GM12878 (cell line): ENCODE data around the gene HASPIN. TPM values are rescaled to one million over a fixed set of nuclear protein-coding genes. Genes with fewer than 3 reads are reported as not detected.

Experiments
- ATAC-seq: fragments of 200-7000 bp; cut with Tn5 transposase; 3 replicates; pipeline ENCODE4 v1.9.1; 2020; ENCODE audit warnings: mild to moderate bottlenecking, moderate library complexity
- BruUV-seq: library from RNA; stranded (reverse); fragments of 400-500 nt; replicated peaks from 2 replicates; lab custom pipeline; 2021; lab: Mats Ljungman, UMichigan
- CTCF ChIA-PET: fragments of 300-600 bp; sonication (Branson Sonifier 250); formaldehyde crosslinking; extraction: SDS; loops from one replicate; lab custom pipeline; 2021; ENCODE audit warnings: inconsistent platforms; lab: Yijun Ruan, JAX
- POLR2A ChIA-PET: fragments of 350-600 bp; formaldehyde crosslinking; extraction: SDS; loops from one replicate; lab custom pipeline; 2021; ENCODE audit warnings: inconsistent platforms; lab: Charles Lee
- RAD21 ChIA-PET: fragments of 300-600 bp; sonication (Branson Sonifier 250); formaldehyde crosslinking; loops from one replicate; lab custom pipeline; 2023; ENCODE audit warnings: antibody characterized with exemption; ENCODE audit not compliant: unreplicated experiment; lab: Charles Lee
- SMC1A ChIA-PET: fragments of 300-600 bp; sonication (Branson Sonifier 250); formaldehyde crosslinking; loops from one replicate; lab custom pipeline; 2023; ENCODE audit not compliant: unreplicated experiment, uncharacterized antibody; lab: Charles Lee
- DNase-seq: peaks from one replicate; pipeline ENCODE4 v3.0.0-alpha.2; 2011; ENCODE audit warnings: low read depth, low spot score
- FAIRE-seq: peaks from 3 replicates; lab custom pipeline; 2011; peaks lifted over from hg19 to GRCh38; lab: Jason Lieb, UNC
- H2AFZ ChIP-seq: 2 replicates; pipeline ENCODE4 v1.6.0; 2011; ENCODE audit warnings: low read depth, low read length, control low read depth; ENCODE audit not compliant: control insufficient read depth
- H3K27ac ChIP-seq: 2 replicates; pipeline ENCODE4 v1.5.1; 2011; ENCODE audit warnings: control low read depth; ENCODE audit not compliant: control insufficient read depth, insufficient read depth
- H3K27me3 ChIP-seq, 2 experiments: replicated peaks in 1 of 2; 2 replicates each; pipeline versions ENCODE4 v1.6.0 to v1.6.1; 2011; ENCODE audit warnings: low read length in 1 of 2; ENCODE audit not compliant: control insufficient read depth in 2 of 2, insufficient read depth in 2 of 2
- H3K36me3 ChIP-seq, 2 experiments: 2 replicates each; pipeline ENCODE4 v1.5.1; 2011; ENCODE audit warnings: low read length in 1 of 2; ENCODE audit not compliant: control insufficient read depth in 2 of 2, insufficient read depth in 2 of 2
- H3K4me1 ChIP-seq: 2 replicates; pipeline ENCODE4 v1.6.1; 2011; ENCODE audit warnings: mild to moderate bottlenecking, low read length, moderate library complexity, mixed read lengths; ENCODE audit not compliant: control insufficient read depth, insufficient read depth
- H3K4me2 ChIP-seq: 2 replicates; pipeline ENCODE4 v1.6.0; 2011; ENCODE audit warnings: control low read depth; ENCODE audit not compliant: control insufficient read depth, insufficient read depth
- H3K4me3 ChIP-seq: fragments of 200-600 bp; sonication (generic); 2 replicates; pipeline ENCODE4 v1.5.1; 2016
- H3K79me2 ChIP-seq: 2 replicates; pipeline ENCODE4 v1.6.0; 2011; ENCODE audit warnings: low read length; ENCODE audit not compliant: control insufficient read depth, insufficient read depth
- H3K9ac ChIP-seq: 2 replicates; pipeline ENCODE4 v1.8.0; 2011; ENCODE audit warnings: low read length, control low read depth, mixed read lengths; ENCODE audit not compliant: control insufficient read depth, insufficient read depth
- H3K9me3 ChIP-seq: replicated peaks from 3 replicates; pipeline ENCODE4 v1.5.1; 2011; ENCODE audit warnings: mild to moderate bottlenecking, low read length; ENCODE audit not compliant: control insufficient read depth, insufficient read depth
- H4K20me1 ChIP-seq: 2 replicates; pipeline ENCODE4 v1.6.0; 2011; ENCODE audit not compliant: control insufficient read depth, insufficient read depth
- ATF7 ChIP-seq: fragments of 450-650 bp; IDR thresholded peaks from 2 replicates; pipeline ENCODE4 v1.6.1; 2016; ENCODE audit warnings: low read depth, mild to moderate bottlenecking
- BCL11A ChIP-seq: IDR thresholded peaks from 2 replicates; pipeline ENCODE4 v1.6.1; 2011; ENCODE audit warnings: low read depth, low read length
- CBFB ChIP-seq: IDR thresholded peaks from 2 replicates; pipeline ENCODE4 v1.6.1; 2016; ENCODE audit warnings: antibody characterized with exemption, low read depth
- CEBPB ChIP-seq, 2 experiments: fragments of 150-350 bp in 1 of 2; IDR thresholded peaks; 2 replicates each; pipeline ENCODE4 v1.6.1; 2012 to 2014; ENCODE audit warnings: low read depth in 2 of 2, low read length in 2 of 2, borderline replicate concordance in 1 of 2, inconsistent platforms in 1 of 2
- CHD2 ChIP-seq: IDR thresholded peaks from 2 replicates; pipeline ENCODE4 v1.6.1; 2011; ENCODE audit warnings: low read depth, low read length, improper control_type of control experiment, borderline replicate concordance
- CHD4 ChIP-seq: fragments of 200-600 bp; sonication (generic); IDR thresholded peaks from 2 replicates; pipeline ENCODE4 v1.6.1; 2016; ENCODE audit warnings: mild to moderate bottlenecking
- NRF1 ChIP-seq: conservative IDR thresholded peaks from 2 replicates; pipeline ENCODE4 v1.6.1; 2011; ENCODE audit warnings: mild to moderate bottlenecking, low read depth, low read length, improper control_type of control experiment
- PBX3 ChIP-seq: IDR thresholded peaks from 2 replicates; pipeline ENCODE4 v1.6.1; 2011; ENCODE audit warnings: mild to moderate bottlenecking, low read depth, low read length, moderate library complexity; ENCODE audit not compliant: insufficient replicate concordance
- PML ChIP-seq: IDR thresholded peaks from 2 replicates; pipeline ENCODE4 v1.6.1; 2012; ENCODE audit warnings: low read length, inconsistent platforms
- RAD51 ChIP-seq: fragments of 450-650 bp; IDR thresholded peaks from 2 replicates; pipeline ENCODE4 v1.6.1; 2016; ENCODE audit warnings: moderate library complexity, mild to moderate bottlenecking, inconsistent platforms
- RFX5 ChIP-seq: IDR thresholded peaks from 2 replicates; pipeline ENCODE4 v1.6.1; 2011; ENCODE audit warnings: low read depth, low read length, improper control_type of control experiment
- TARDBP ChIP-seq: IDR thresholded peaks from 2 replicates; pipeline ENCODE4 v1.6.1; 2016; ENCODE audit warnings: borderline replicate concordance
- ZNF274 ChIP-seq: IDR thresholded peaks from one replicate; pipeline ENCODE4 v1.8.0; 2011; ENCODE audit not compliant: insufficient read length, insufficient read depth
- WGBS: methylation state at CpG from one replicate; pipeline ENCODE4 v1.1.6; 2016; ENCODE audit warnings: low lambda C conversion rate; ENCODE audit not compliant: insufficient replicate concordance, insufficient coverage; ENCODE audit errors: missing lambda C conversion rate; 5-methylcytosine and 5-hydroxymethylcytosine counted together
- in situ Hi-C: fragments of 300-500 bp; cut with MboI; formaldehyde crosslinking; loops from 9 replicates; pipeline ENCODE4 v1.14.3; 2018; ENCODE audit warnings: mixed read lengths
- intact Hi-C: fragments of 100-400 bp; cut with micrococcal nuclease; formaldehyde crosslinking; loops from one replicate; pipeline ENCODE4 v1.14.2; 2022; ENCODE audit not compliant: unreplicated experiment
- polyA plus RNA-seq, 11 experiments: library from polyadenylated mRNA; depleted of rRNA in 4 of 11; unstranded in 6 of 11; stranded (reverse) in 5 of 11; fragments of >200 nt; fragmentation: Nextera tagmentation in 4 of 11; fragmentation: Illumina TruSeq in 1 of 11; extraction: Ambion mirVana in 4 of 11; extraction: Trizol in 1 of 11; gene quantifications; 1 replicate in 1 of 11; 2 replicates in 10 of 11; pipeline versions ENCODE4 v1.2.1 to v1.2.3, GENCODE V29; 2011 to 2016; ENCODE audit warnings: inconsistent platforms in 2 of 11, missing spikeins in 2 of 11, low read depth in 1 of 11
- total RNA-seq, 4 experiments: library from RNA; depleted of rRNA in 3 of 4; stranded (reverse); fragments of >200 nt in 3 of 4; fragmentation: Illumina TruSeq in 1 of 4; extraction: Trizol in 1 of 4; gene quantifications; 2 replicates each; pipeline versions ENCODE4 v1.2.1 to v1.2.3, GENCODE V29; 2013 to 2021
- TF ChIP-seq, protein P1 (sequence below): fragments of 450-650 bp; IDR thresholded peaks from 2 replicates; pipeline ENCODE4 v1.6.1; 2014; ENCODE audit warnings: mild to moderate bottlenecking
- TF ChIP-seq, protein P2 (sequence below): fragments of 450-650 bp; IDR thresholded peaks from 2 replicates; pipeline ENCODE4 v1.6.1; 2016; ENCODE audit warnings: mild to moderate bottlenecking, moderate library complexity, borderline replicate concordance
- TF ChIP-seq, protein P3 (sequence below): IDR thresholded peaks from 2 replicates; pipeline ENCODE4 v1.6.1; 2012; ENCODE audit warnings: low read depth, low read length, improper control_type of control experiment

HASPIN gene
- total and polyA plus RNA-seq, 10 of the 15 experiments (the other 5 are each of a cell fraction or from before 2014, with no cell fraction given): 0.80 to 18.0 (median 10.1) TPM

DNA sequence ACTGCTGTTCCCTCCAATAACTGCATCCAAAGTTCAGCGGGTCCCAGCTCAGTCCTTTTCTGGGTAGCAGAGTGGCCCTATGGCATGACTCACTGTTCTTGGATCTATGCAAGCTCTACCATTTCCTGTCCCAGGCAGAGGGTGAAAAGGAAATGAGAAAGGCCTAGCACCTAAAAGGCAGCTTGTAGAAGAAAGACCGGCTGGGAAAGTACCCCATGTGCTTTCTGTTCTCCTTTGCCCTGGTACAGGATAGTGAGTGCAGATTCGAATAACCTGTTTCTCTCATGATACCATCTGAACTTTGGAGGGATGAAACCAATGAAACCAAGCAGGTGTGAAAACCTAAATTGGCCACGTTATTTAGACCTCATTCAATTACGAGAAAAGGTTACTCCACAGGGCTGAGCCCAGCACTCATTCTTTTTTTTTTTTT, 12.7 kb upstream of the HASPIN start:
- Histone ChIP-seq H3K4me1 (peaks cover 27% of the 10 kb centered on the region), H3K9me3 (no peaks in the 10 kb centered on the region), H3K9ac (peak overlapping the region; percentile 14; the same call in 1 of the 2 replicates), H3K4me3 (no peak overlapping the region), H3K27ac (peak overlapping the region; percentile 68), H2AFZ (peak overlapping the region; percentile 43), H3K4me2 (peak overlapping the region; percentile 61), H3K79me2 (no peaks in the 10 kb centered on the region), H4K20me1 (no peaks in the 10 kb centered on the region), H3K27me3 (no peaks in the 10 kb centered on the region), H3K36me3 (0 out of 4 replicates have a peak, but pooled peaks cover 0 to 5% of the 10 kb centered on the region in 2 experiments)
- SMC1A ChIA-PET: interaction anchor here (0.7 to 4.0 kb wide), 12 partner anchors 9 to 200 kb away, joined by 3 to 33 read pairs (median 4); partner anchors contain the start of genes CTNS, HASPIN, P2RX5 and SHPK
- WGBS: 0% methylated on average over 5 of the region's 5 CpGs
- BruUV-seq: no TSS peak
- POLR2A ChIA-PET: interaction anchor here (0.6 to 1.7 kb wide), 8 partner anchors 9 to 1986 kb away, joined by 3 to 8 read pairs (median 4); partner anchors contain the start of genes P2RX5 and WDR81
- intact Hi-C loops (loop anchor here (1.0 to 2.0 kb wide), 2 partner anchors 16 to 17 kb away; no protein-coding TSS in a partner anchor), in situ Hi-C loops (loop anchor here (25.0 kb wide), 1 partner anchor 1501 kb away; no protein-coding TSS in a partner anchor)
- CTCF ChIA-PET: interaction anchor here (0.8 to 2.8 kb wide), 10 partner anchors 9 to 152 kb away, joined by 3 to 12 read pairs (median 5); partner anchors contain the start of genes HASPIN and P2RX5
- peak; percentile 98 for ATAC-seq
- FAIRE-seq: peak; percentile 99
- peak; percentile 100 for DNase-seq
- RAD21 ChIA-PET: interaction anchor here (0.7 to 3.5 kb wide), 13 partner anchors 9 to 186 kb away, joined by 3 to 27 read pairs (median 5); partner anchors contain the start of genes HASPIN, P2RX5 and TRPV3
- TF ChIP-seq RFX5 (no peak), CBFB (no peak), ATF7 (peak; percentile 95), CHD4 (no peak), TARDBP (no peak), PML (peak; percentile 58; the same call in 1 of the 2 replicates), ZNF274 (no peak), NRF1 (no peak), CEBPB (IDR thresholded peaks at IDR 0.05; ENCODE audit: borderline replicate concordance in 1 of 2, low read depth in 2 of 2, low read length in 2 of 2) (peak in 1 of 2 experiments; percentile 77; a peak in 1 of 4 replicates), CHD2 (peak; percentile 65; the same call in 1 of the 2 replicates), RAD51 (peak; percentile 78), PBX3 (no peak), BCL11A (peak; percentile 68)
- TF ChIP-seq, protein P1, sequence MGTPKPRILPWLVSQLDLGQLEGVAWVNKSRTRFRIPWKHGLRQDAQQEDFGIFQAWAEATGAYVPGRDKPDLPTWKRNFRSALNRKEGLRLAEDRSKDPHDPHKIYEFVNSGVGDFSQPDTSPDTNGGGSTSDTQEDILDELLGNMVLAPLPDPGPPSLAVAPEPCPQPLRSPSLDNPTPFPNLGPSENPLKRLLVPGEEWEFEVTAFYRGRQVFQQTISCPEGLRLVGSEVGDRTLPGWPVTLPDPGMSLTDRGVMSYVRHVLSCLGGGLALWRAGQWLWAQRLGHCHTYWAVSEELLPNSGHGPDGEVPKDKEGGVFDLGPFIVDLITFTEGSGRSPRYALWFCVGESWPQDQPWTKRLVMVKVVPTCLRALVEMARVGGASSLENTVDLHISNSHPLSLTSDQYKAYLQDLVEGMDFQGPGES: no peak
- TF ChIP-seq, protein P2, sequence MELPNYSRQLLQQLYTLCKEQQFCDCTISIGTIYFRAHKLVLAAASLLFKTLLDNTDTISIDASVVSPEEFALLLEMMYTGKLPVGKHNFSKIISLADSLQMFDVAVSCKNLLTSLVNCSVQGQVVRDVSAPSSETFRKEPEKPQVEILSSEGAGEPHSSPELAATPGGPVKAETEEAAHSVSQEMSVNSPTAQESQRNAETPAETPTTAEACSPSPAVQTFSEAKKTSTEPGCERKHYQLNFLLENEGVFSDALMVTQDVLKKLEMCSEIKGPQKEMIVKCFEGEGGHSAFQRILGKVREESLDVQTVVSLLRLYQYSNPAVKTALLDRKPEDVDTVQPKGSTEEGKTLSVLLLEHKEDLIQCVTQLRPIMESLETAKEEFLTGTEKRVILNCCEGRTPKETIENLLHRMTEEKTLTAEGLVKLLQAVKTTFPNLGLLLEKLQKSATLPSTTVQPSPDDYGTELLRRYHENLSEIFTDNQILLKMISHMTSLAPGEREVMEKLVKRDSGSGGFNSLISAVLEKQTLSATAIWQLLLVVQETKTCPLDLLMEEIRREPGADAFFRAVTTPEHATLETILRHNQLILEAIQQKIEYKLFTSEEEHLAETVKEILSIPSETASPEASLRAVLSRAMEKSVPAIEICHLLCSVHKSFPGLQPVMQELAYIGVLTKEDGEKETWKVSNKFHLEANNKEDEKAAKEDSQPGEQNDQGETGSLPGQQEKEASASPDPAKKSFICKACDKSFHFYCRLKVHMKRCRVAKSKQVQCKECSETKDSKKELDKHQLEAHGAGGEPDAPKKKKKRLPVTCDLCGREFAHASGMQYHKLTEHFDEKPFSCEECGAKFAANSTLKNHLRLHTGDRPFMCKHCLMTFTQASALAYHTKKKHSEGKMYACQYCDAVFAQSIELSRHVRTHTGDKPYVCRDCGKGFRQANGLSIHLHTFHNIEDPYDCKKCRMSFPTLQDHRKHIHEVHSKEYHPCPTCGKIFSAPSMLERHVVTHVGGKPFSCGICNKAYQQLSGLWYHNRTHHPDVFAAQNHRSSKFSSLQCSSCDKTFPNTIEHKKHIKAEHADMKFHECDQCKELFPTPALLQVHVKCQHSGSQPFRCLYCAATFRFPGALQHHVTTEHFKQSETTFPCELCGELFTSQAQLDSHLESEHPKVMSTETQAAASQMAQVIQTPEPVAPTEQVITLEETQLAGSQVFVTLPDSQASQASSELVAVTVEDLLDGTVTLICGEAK: no peak; the same call in 1 of the 2 replicates
- TF ChIP-seq, protein P3, sequence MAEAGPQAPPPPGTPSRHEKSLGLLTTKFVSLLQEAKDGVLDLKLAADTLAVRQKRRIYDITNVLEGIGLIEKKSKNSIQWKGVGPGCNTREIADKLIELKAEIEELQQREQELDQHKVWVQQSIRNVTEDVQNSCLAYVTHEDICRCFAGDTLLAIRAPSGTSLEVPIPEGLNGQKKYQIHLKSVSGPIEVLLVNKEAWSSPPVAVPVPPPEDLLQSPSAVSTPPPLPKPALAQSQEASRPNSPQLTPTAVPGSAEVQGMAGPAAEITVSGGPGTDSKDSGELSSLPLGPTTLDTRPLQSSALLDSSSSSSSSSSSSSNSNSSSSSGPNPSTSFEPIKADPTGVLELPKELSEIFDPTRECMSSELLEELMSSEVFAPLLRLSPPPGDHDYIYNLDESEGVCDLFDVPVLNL: no peak
